IMR-90 (cell line): Measurements from ENCODE around the gene ABCC9. TPM values are rescaled to one million over a fixed set of nuclear protein-coding genes. Genes with fewer than 3 reads are reported as not detected.

Experiments used
- ATAC-seq: fragments of 200-7000 bp; cut with Tn5 transposase; 2 replicates; pipeline ENCODE4 v1.9.1; 2020; ENCODE audit warnings: low read depth, mild to moderate bottlenecking, moderate library complexity
- BruUV-seq: library from RNA; stranded (reverse); fragments of 400-500 nt; replicated peaks from 2 replicates; lab custom pipeline; 2021; lab: Mats Ljungman, UMichigan
- CTCF ChIA-PET: fragments of 300-600 bp; formaldehyde crosslinking; extraction: SDS; loops from one replicate; lab custom pipeline; 2021; ENCODE audit warnings: antibody characterized with exemption; lab: Yijun Ruan, JAX
- POLR2A ChIA-PET: fragments of 300-600 bp; sonication (Branson Sonifier 250); formaldehyde crosslinking; loops from one replicate; lab custom pipeline; 2022; ENCODE audit warnings: antibody characterized with exemption; ENCODE audit not compliant: unreplicated experiment; lab: Charles Lee
- DNase-seq: peaks from one replicate; pipeline ENCODE4 v3.0.0; 2013
- H2AFZ ChIP-seq: replicated peaks from 2 replicates; pipeline ENCODE3; 2013; ENCODE audit warnings: low read length, mild to moderate bottlenecking; ENCODE audit not compliant: poor library complexity
- H2AK5ac ChIP-seq: 2 replicates; pipeline ENCODE4 v1.6.1; 2013; ENCODE audit warnings: low read depth, low read length, inconsistent platforms
- H2AK9ac ChIP-seq: replicated peaks from 2 replicates; pipeline ENCODE3; 2013; ENCODE audit warnings: mild to moderate bottlenecking, low read depth, low read length, moderate library complexity; ENCODE audit not compliant: poor library complexity
- H2BK120ac ChIP-seq: 2 replicates; pipeline ENCODE4 v1.6.1; 2013; ENCODE audit warnings: low read depth, low read length, inconsistent platforms
- H2BK15ac ChIP-seq: 3 replicates; pipeline ENCODE4 v1.6.1; 2013; ENCODE audit warnings: low read depth, low read length, inconsistent platforms
- H2BK20ac ChIP-seq: 2 replicates; pipeline ENCODE4 v1.6.1; 2013; ENCODE audit warnings: low read depth, mild to moderate bottlenecking, inconsistent platforms, low read length, moderate library complexity
- H2BK5ac ChIP-seq: 2 replicates; pipeline ENCODE4 v1.6.1; 2013; ENCODE audit warnings: mild to moderate bottlenecking, low read depth, low read length, inconsistent platforms; ENCODE audit not compliant: poor library complexity, severe bottlenecking
- H3K14ac ChIP-seq: replicated peaks from 2 replicates; pipeline ENCODE4 v1.6.1; 2013; ENCODE audit warnings: low read depth, low read length, inconsistent platforms
- H3K18ac ChIP-seq: 2 replicates; pipeline ENCODE4 v1.6.1; 2013; ENCODE audit warnings: low read depth, low read length, control low read depth
- H3K23ac ChIP-seq: 2 replicates; pipeline ENCODE4 v1.6.1; 2013; ENCODE audit warnings: low read depth, low read length, inconsistent platforms
- H3K27ac ChIP-seq: 2 replicates; pipeline ENCODE4 v1.5.1; 2013; ENCODE audit warnings: mild to moderate bottlenecking, control low read depth, low read length; ENCODE audit not compliant: insufficient read depth
- H3K27me3 ChIP-seq: 2 replicates; pipeline ENCODE4 v1.6.1; 2013; ENCODE audit warnings: low read length; ENCODE audit not compliant: control insufficient read depth, insufficient read depth
- H3K36me3 ChIP-seq: 2 replicates; pipeline ENCODE4 v1.6.1; 2013; ENCODE audit warnings: low read length, mixed read lengths; ENCODE audit not compliant: control insufficient read depth, insufficient read depth
- H3K4ac ChIP-seq: 2 replicates; pipeline ENCODE4 v1.6.1; 2013; ENCODE audit warnings: low read depth, low read length, inconsistent platforms
- H3K4me1 ChIP-seq: 2 replicates; pipeline ENCODE4 v1.6.1; 2013; ENCODE audit warnings: low read length, mixed read lengths; ENCODE audit not compliant: control insufficient read depth, insufficient read depth
- H3K4me2 ChIP-seq: 2 replicates; pipeline ENCODE4 v1.6.1; 2013; ENCODE audit warnings: low read depth, mild to moderate bottlenecking, control low read depth, low read length, moderate library complexity
- H3K4me3 ChIP-seq: 2 replicates; pipeline ENCODE4 v1.5.1; 2013; ENCODE audit warnings: low read depth, mild to moderate bottlenecking, control low read depth, low read length, moderate library complexity; ENCODE audit not compliant: insufficient read depth
- H3K56ac ChIP-seq: 2 replicates; pipeline ENCODE4 v1.6.1; 2013; ENCODE audit warnings: low read length, inconsistent platforms; ENCODE audit not compliant: insufficient read depth; ENCODE audit errors: extremely low read depth
- H3K79me1 ChIP-seq, 2 experiments: 2 replicates each; pipeline ENCODE4 v1.6.1; 2013; ENCODE audit warnings: low read length in 2 of 2, inconsistent platforms in 1 of 2, low read depth in 1 of 2
- H3K9ac ChIP-seq: 2 replicates; pipeline ENCODE4 v1.6.1; 2013; ENCODE audit warnings: low read depth, low read length, control low read depth
- H3K9me1 ChIP-seq: 2 replicates; pipeline ENCODE4 v1.6.1; 2013; ENCODE audit warnings: low read length, inconsistent platforms; ENCODE audit not compliant: insufficient read depth
- H3K9me3 ChIP-seq: 2 replicates; pipeline ENCODE4 v1.6.1; 2013; ENCODE audit warnings: low read length; ENCODE audit not compliant: control insufficient read depth, insufficient read depth
- H4K20me1 ChIP-seq: 2 replicates; pipeline ENCODE4 v1.6.1; 2013; ENCODE audit warnings: low read length, inconsistent platforms; ENCODE audit not compliant: insufficient read depth
- H4K5ac ChIP-seq: 2 replicates; pipeline ENCODE4 v1.6.1; 2013; ENCODE audit warnings: mild to moderate bottlenecking, low read depth, low read length, control low read depth
- H4K8ac ChIP-seq, 2 experiments: 2 replicates each; pipeline ENCODE4 v1.6.1; 2013; ENCODE audit warnings: low read depth in 2 of 2, low read length in 2 of 2, control low read depth in 1 of 2, inconsistent platforms in 1 of 2
- H4K91ac ChIP-seq: 2 replicates; pipeline ENCODE4 v1.6.1; 2013; ENCODE audit warnings: low read depth, low read length, inconsistent platforms; ENCODE audit not compliant: insufficient read depth
- BHLHE40 ChIP-seq: fragments of 150-350 bp; IDR thresholded peaks from 2 replicates; pipeline ENCODE4 v1.6.1; 2016; ENCODE audit warnings: mild to moderate bottlenecking, low read depth, low read length
- CEBPB ChIP-seq: IDR thresholded peaks from 2 replicates; pipeline ENCODE4 v1.6.1; 2012; ENCODE audit warnings: low read depth, low read length, improper control_type of control experiment
- CHD1 ChIP-seq: IDR thresholded peaks from 2 replicates; pipeline ENCODE4 v1.6.1; 2012; ENCODE audit warnings: low read depth, low read length, improper control_type of control experiment
- CTCF ChIP-seq: conservative IDR thresholded peaks from 2 replicates; pipeline ENCODE4 v1.5.1; 2012; ENCODE audit warnings: mild to moderate bottlenecking, low read depth, low read length, improper control_type of control experiment
- FOS ChIP-seq: fragments of 150-350 bp; IDR thresholded peaks from 2 replicates; pipeline ENCODE4 v1.6.1; 2016; ENCODE audit warnings: low read depth, low read length
- MAFK ChIP-seq: IDR thresholded peaks from 2 replicates; pipeline ENCODE4 v1.6.1; 2012; ENCODE audit warnings: low read depth, low read length, improper control_type of control experiment
- MAZ ChIP-seq: IDR thresholded peaks from 2 replicates; pipeline ENCODE4 v1.6.1; 2012; ENCODE audit warnings: low read depth, mild to moderate bottlenecking, low read length, improper control_type of control experiment, moderate library complexity, borderline replicate concordance
- MXI1 ChIP-seq: IDR thresholded peaks from 2 replicates; pipeline ENCODE4 v1.6.1; 2012; ENCODE audit warnings: low read depth, mild to moderate bottlenecking, low read length, moderate library complexity, borderline replicate concordance
- NFE2L2 ChIP-seq: fragments of 150-350 bp; IDR thresholded peaks from 2 replicates; pipeline ENCODE4 v1.6.1; 2016; ENCODE audit warnings: low read depth, mild to moderate bottlenecking, low read length
- POLR2A ChIP-seq: IDR thresholded peaks from 2 replicates; pipeline ENCODE4 v1.6.1; 2012; ENCODE audit warnings: mild to moderate bottlenecking, low read depth, low read length
- RAD21 ChIP-seq: IDR thresholded peaks from 2 replicates; pipeline ENCODE4 v1.6.1; 2012; ENCODE audit warnings: low read length, improper control_type of control experiment
- RCOR1 ChIP-seq: IDR thresholded peaks from 2 replicates; pipeline ENCODE4 v1.6.1; 2012; ENCODE audit warnings: mild to moderate bottlenecking, low read length, improper control_type of control experiment; ENCODE audit not compliant: insufficient replicate concordance
- RFX5 ChIP-seq: IDR thresholded peaks from 2 replicates; pipeline ENCODE4 v1.8.0; 2012; ENCODE audit warnings: low read depth, mild to moderate bottlenecking, low read length, moderate library complexity
- SMC3 ChIP-seq: fragments of 150-350 bp; IDR thresholded peaks from 2 replicates; pipeline ENCODE4 v1.6.1; 2016; ENCODE audit warnings: low read depth, mild to moderate bottlenecking, antibody characterized with exemption, low read length, moderate library complexity
- USF2 ChIP-seq: fragments of 150-350 bp; IDR thresholded peaks from 2 replicates; pipeline ENCODE4 v1.6.1; 2017; ENCODE audit warnings: mild to moderate bottlenecking, antibody characterized with exemption, low read length, low read depth
- WGBS, 2 experiments: methylation state at CpG; one replicate each; pipeline versions ENCODE4 v1.1.5 to v1.1.7; 2013; ENCODE audit warnings: missing lambda C conversion rate in 2 of 2; ENCODE audit not compliant: insufficient read length in 1 of 2; ENCODE audit errors: extremely low coverage in 2 of 2; 5-methylcytosine and 5-hydroxymethylcytosine counted together
- dilution Hi-C: fragments of 300-500 bp; cut with HindIII; formaldehyde crosslinking; loops from one replicate; pipeline ENCODE4 v1.14.3; 2018; ENCODE audit warnings: low sequenced_read_pairs; ENCODE audit not compliant: unreplicated experiment
- in situ Hi-C: fragments of 300-500 bp; cut with MboI; formaldehyde crosslinking; loops from 3 replicates; pipeline ENCODE4 v1.14.3; 2019; ENCODE audit warnings: low sequenced_read_pairs, inconsistent platforms, mixed read lengths
- intact Hi-C: fragments of 100-400 bp; cut with micrococcal nuclease; formaldehyde crosslinking; loops from 2 replicates; pipeline ENCODE4 v1.10.0; 2022
- polyA plus RNA-seq, 3 experiments: library from polyadenylated mRNA; depleted of rRNA; stranded (reverse); fragments of >200 nt; gene quantifications; 2 replicates each; pipeline ENCODE4 v1.2.3, GENCODE V29; 2012; ENCODE audit warnings: low replicate concordance in 1 of 3
- total RNA-seq: library from RNA; depleted of rRNA; stranded (reverse); fragments of >200 nt; gene quantifications from 2 replicates; pipeline ENCODE4 v1.2.3, GENCODE V29; 2012
- TF ChIP-seq, protein P1 (sequence below): fragments of 150-350 bp; IDR thresholded peaks from 2 replicates; pipeline ENCODE4 v1.6.1; 2016; ENCODE audit warnings: low read depth, mild to moderate bottlenecking, low read length, moderate library complexity, borderline replicate concordance

The ABCC9 gene
- total and polyA plus RNA-seq, 2 of the 4 experiments (the other 2 are of a cell fraction), result 1.2 to 6.6 TPM

DNA sequence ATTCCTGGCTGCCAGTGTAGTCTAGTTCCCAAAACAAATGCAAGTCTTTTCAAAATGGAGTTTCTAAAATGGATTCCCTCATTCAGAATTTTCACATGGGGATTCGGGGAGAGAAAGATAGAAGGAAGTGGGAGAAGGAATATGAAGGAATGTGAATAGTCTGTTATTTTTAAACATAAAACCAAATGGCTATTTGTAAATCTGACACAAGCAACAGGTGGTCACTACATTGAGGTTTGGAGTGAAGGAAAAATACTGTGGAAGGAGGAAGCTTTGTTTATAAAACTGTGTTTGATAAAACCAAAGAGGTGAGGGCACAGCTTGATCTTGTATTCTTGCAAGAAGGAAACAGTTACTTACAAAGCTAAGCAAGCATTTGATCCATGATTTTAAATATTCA lies 101.5 kb downstream of the ABCC9 start:
- CTCF ChIA-PET, result no interaction called here
- no peak overlapping the region for H2AFZ ChIP-seq
- no peak for ATAC-seq

More for the DNA sequence above, 101.5 kb downstream of the ABCC9 start:
- H2BK120ac ChIP-seq, result no peak overlapping the region
- POLR2A ChIA-PET, result no interaction called here
- dilution Hi-C loops, result no loop called here
- no peaks in the 10 kb centered on the region for H4K20me1 ChIP-seq
- H2BK20ac ChIP-seq, result no peak overlapping the region
- H2BK5ac ChIP-seq, result no peak overlapping the region
- no peaks in the 10 kb centered on the region for H3K9me3 ChIP-seq
- no peak overlapping the region for H3K27ac ChIP-seq
- no peak overlapping the region for H2AK5ac ChIP-seq
- H3K18ac ChIP-seq, result no peak overlapping the region
- 100% methylated on average over 1 of the region's 1 CpG; no CpG with 5 or more reads in 1 of the 2 experiments for WGBS, 2 experiments
- no peak overlapping the region for H4K91ac ChIP-seq
- no peak overlapping the region for H3K9ac ChIP-seq
- no peak overlapping the region for H2AK9ac ChIP-seq
- in situ Hi-C loops, result no loop called here
- no peaks in the 10 kb centered on the region for H3K27me3 ChIP-seq
- no peak overlapping the region for H3K4me3 ChIP-seq
- no peak overlapping the region for H3K56ac ChIP-seq
- no peaks in the 10 kb centered on the region for H3K36me3 ChIP-seq
- no peaks in the 10 kb centered on the region for H3K9me1 ChIP-seq
- H3K23ac ChIP-seq, result no peak overlapping the region
- H3K4me2 ChIP-seq, result no peak overlapping the region
- no peak overlapping the region for H4K8ac ChIP-seq
- DNase-seq, result no peak
- intact Hi-C loops, result no loop called here
- no peaks in the 10 kb centered on the region for H3K79me1 ChIP-seq
- no peak overlapping the region for H3K4ac ChIP-seq
- TF ChIP-seq CTCF (no peak), MAFK (no peak), MXI1 (no peak), CHD1 (no peak), RAD21 (no peak), BHLHE40 (no peak), SMC3 (no peak), FOS (no peak), USF2 (no peak), RFX5 (no peak), RCOR1 (no peak), NFE2L2 (no peak), CEBPB (no peak), POLR2A (no peak), MAZ (no peak)
- TF ChIP-seq, protein P1, sequence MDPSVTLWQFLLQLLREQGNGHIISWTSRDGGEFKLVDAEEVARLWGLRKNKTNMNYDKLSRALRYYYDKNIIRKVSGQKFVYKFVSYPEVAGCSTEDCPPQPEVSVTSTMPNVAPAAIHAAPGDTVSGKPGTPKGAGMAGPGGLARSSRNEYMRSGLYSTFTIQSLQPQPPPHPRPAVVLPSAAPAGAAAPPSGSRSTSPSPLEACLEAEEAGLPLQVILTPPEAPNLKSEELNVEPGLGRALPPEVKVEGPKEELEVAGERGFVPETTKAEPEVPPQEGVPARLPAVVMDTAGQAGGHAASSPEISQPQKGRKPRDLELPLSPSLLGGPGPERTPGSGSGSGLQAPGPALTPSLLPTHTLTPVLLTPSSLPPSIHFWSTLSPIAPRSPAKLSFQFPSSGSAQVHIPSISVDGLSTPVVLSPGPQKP, result no peak
- H3K4me1 ChIP-seq, result no peaks in the 10 kb centered on the region
- BruUV-seq, result no TSS peak
- no peak overlapping the region for H2BK15ac ChIP-seq
- no peak overlapping the region for H3K14ac ChIP-seq
- no peak overlapping the region for H4K5ac ChIP-seq
